ENCODE results near the gene FLT4.
"Not testable (repeated sequence)": the region's sequence is repeated elsewhere in the genome, so short reads cannot be mapped to it uniquely, and the experiment has no call there.

FLT4 gene

GRCh38 chr5:180649297-180650039 is at the start of gene FLT4:
Gene FLT4, minus strand, starts transcription at chr5:180649600. Its CDS starts 55 bp downstream, at chr5:180649545.
- no peak for DNase-seq

- no peak for DNase-seq
Measured at GRCh38 chr5:180699042-180699441, 49.6 kb upstream of the FLT4 start.

- DNase-seq: no peak
Measured at GRCh38 chr5:180696116-180696515, 46.7 kb upstream of the FLT4 start.

- no peak for DNase-seq
Measured at GRCh38 chr5:180692429-180692828, 43.0 kb upstream of the FLT4 start.

- DNase-seq: no peak
Measured at GRCh38 chr5:180691046-180691445, 41.6 kb upstream of the FLT4 start.

- DNase-seq: no peak
Measured at GRCh38 chr5:180690562-180690961, 41.2 kb upstream of the FLT4 start.

- no peak for DNase-seq
Measured at GRCh38 chr5:180689775-180690174, 40.4 kb upstream of the FLT4 start.

GRCh38 chr5:180689071-180689694 is 39.8 kb upstream of the FLT4 start:
- peak; percentile 42 for DNase-seq

- no peak for DNase-seq
Measured at GRCh38 chr5:180688330-180689070, 39.1 kb upstream of the FLT4 start.

GRCh38 chr5:180686799-180687198 is 37.4 kb upstream of the FLT4 start:
- DNase-seq: not testable (repeated sequence)

GRCh38 chr5:180684623-180685161 is 35.3 kb upstream of the FLT4 start:
- DNase-seq: no peak

- DNase-seq: no peak
Measured at GRCh38 chr5:180683220-180683922, 34.0 kb upstream of the FLT4 start.

GRCh38 chr5:180682560-180682959 is 33.2 kb upstream of the FLT4 start:
- DNase-seq: no peak

GRCh38 chr5:180682008-180682407 is 32.6 kb upstream of the FLT4 start:
- not testable (repeated sequence) for DNase-seq

GRCh38 chr5:180678319-180678718 is 28.9 kb upstream of the FLT4 start:
- not testable (repeated sequence) for DNase-seq

- DNase-seq: no peak
Measured at GRCh38 chr5:180675036-180675635, 25.7 kb upstream of the FLT4 start.

- DNase-seq: not testable (repeated sequence)
Measured at GRCh38 chr5:180674090-180674475, 24.7 kb upstream of the FLT4 start.

GRCh38 chr5:180673371-180674089 is 24.1 kb upstream of the FLT4 start:
- DNase-seq: no peak

GRCh38 chr5:180671958-180672524 is 22.6 kb upstream of the FLT4 start:
- not testable (repeated sequence) for DNase-seq

GRCh38 chr5:180670586-180671359 is 21.4 kb upstream of the FLT4 start:
- peak; percentile 35 for DNase-seq

GRCh38 chr5:180670157-180670556 is 20.8 kb upstream of the FLT4 start:
- no peak for DNase-seq

Data from CD4-positive, alpha-beta T cell treated with Interleukin-15 for 1 hour (primary cell).